A673 (cell line): ENCODE data around the gene NDOR1. TPM values are rescaled to one million over a fixed set of nuclear protein-coding genes. Genes with fewer than 3 reads are reported as not detected.

Source experiments
- BruUV-seq: library from RNA; stranded (reverse); fragments of 400-500 nt; replicated peaks from 2 replicates; lab custom pipeline; 2021; lab: Mats Ljungman, UMichigan
- CTCF ChIA-PET: fragments of 300-600 bp; sonication (Branson Sonifier 250); formaldehyde crosslinking; loops from one replicate; lab custom pipeline; 2022; ENCODE audit warnings: antibody characterized with exemption; lab: Charles Lee
- POLR2A ChIA-PET: fragments of 300-600 bp; sonication (Branson Sonifier 250); formaldehyde crosslinking; loops from one replicate; lab custom pipeline; 2022; ENCODE audit warnings: antibody characterized with exemption; ENCODE audit not compliant: low non-redundant PET; lab: Charles Lee
- DNase-seq: peaks from one replicate; pipeline ENCODE4 v3.0.0-alpha.2; 2015; ENCODE audit warnings: low spot score
- H3K27ac ChIP-seq: fragments of 200-600 bp; sonication (generic); 2 replicates; pipeline ENCODE4 v1.5.1; 2016; ENCODE audit warnings: mixed run types, low read depth, mild to moderate bottlenecking, mixed read lengths, antibody characterized with exemption, low read length; ENCODE audit not compliant: poor library complexity, severe bottlenecking
- H3K27me3 ChIP-seq: fragments of 200-600 bp; sonication (generic); replicated peaks from 2 replicates; pipeline ENCODE4 v1.6.1; 2017; ENCODE audit warnings: mixed run types, low read depth, mild to moderate bottlenecking, mixed read lengths, antibody characterized with exemption, low read length; ENCODE audit not compliant: insufficient read depth, poor library complexity
- H3K36me3 ChIP-seq: fragments of 200-600 bp; sonication (generic); 2 replicates; pipeline ENCODE4 v1.6.1; 2016; ENCODE audit warnings: mixed run types, mild to moderate bottlenecking, mixed read lengths, antibody characterized with exemption, low read length; ENCODE audit not compliant: insufficient read depth, poor library complexity, severe bottlenecking
- H3K4me1 ChIP-seq: fragments of 200-600 bp; sonication (generic); 2 replicates; pipeline ENCODE4 v1.6.1; 2017; ENCODE audit warnings: mixed run types, mild to moderate bottlenecking, mixed read lengths, antibody characterized with exemption, low read length; ENCODE audit not compliant: insufficient read depth, poor library complexity, severe bottlenecking
- H3K4me3 ChIP-seq: fragments of 200-600 bp; sonication (generic); 2 replicates; pipeline ENCODE4 v1.5.1; 2016; ENCODE audit warnings: low read depth, mixed run types, mild to moderate bottlenecking, mixed read lengths, low read length; ENCODE audit not compliant: poor library complexity, severe bottlenecking
- H3K9me3 ChIP-seq: fragments of 200-600 bp; sonication (generic); 2 replicates; pipeline ENCODE4 v1.6.1; 2016; ENCODE audit warnings: mixed run types, low read depth, mild to moderate bottlenecking, mixed read lengths, antibody characterized with exemption, low read length; ENCODE audit not compliant: poor library complexity, severe bottlenecking
- EZH2 ChIP-seq: fragments of 200-600 bp; sonication (generic); IDR thresholded peaks from 2 replicates; pipeline ENCODE4 v1.6.1; 2017; ENCODE audit warnings: borderline replicate concordance, low read depth, mild to moderate bottlenecking, mixed read lengths, antibody characterized with exemption, low read length; ENCODE audit not compliant: poor library complexity, severe bottlenecking
- intact Hi-C: fragments of 100-400 bp; cut with micrococcal nuclease; formaldehyde crosslinking; loops from one replicate; pipeline ENCODE4 v1.10.0; 2022; ENCODE audit not compliant: unreplicated experiment
- total RNA-seq: library from RNA; stranded (reverse); gene quantifications from 2 replicates; pipeline ENCODE4 v1.2.3, GENCODE V29; 2021
- TF ChIP-seq, protein P1 (sequence below): fragments of 300-800, 200-600 bp; sonication (generic); conservative IDR thresholded peaks from 2 replicates; pipeline ENCODE4 v1.5.1; 2017; ENCODE audit warnings: low read depth, mild to moderate bottlenecking, antibody characterized with exemption, low read length, moderate library complexity, mixed read lengths

The NDOR1 gene
- total RNA-seq, 1 experiment from 2014 or later, result 40.2 TPM

DNA sequence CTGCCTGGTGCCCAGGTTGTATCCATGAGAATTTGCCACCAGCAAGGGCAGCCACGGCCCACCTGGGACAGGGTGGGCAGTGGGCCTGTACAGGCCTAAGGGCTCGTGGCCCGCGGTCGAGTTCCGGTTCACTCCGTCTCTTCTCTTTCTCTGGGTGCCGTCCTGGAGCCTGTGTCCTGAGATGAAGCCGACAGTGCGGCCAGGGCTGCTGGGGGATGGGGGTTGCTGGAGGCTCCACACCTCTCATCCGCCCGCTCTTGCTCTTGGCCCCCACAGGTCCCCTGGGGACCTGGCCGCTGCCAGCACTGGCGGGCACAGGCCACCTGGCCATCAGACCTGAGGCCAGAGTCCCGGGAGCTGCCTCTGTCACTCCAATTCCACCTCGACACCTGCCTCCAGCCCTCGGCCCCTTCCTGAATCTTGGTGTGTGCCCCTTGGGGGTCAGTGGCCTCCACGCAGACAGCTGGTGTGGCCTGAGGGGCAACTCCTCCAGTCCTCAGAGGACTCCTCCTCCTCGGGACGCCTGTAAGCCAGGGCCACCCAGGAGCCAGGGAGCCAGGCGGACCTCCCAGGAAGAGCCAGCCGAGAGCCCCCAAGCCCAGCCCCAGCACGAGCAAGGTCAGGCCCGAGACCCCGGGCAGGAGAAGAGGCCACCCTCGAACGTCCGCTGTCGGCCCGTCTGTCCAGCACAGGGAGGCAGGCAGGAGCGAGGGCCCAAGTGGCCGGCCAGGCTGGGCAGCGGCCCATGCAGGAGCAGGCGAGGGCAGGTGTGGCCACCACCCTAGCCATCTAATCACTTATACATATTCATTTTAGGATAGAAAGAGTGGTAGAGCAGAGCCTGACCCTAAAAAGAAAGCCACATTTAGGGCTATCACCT, 40.9 kb upstream of the NDOR1 start:
- TF ChIP-seq EZH2, result no peak
- TF ChIP-seq, protein P1, sequence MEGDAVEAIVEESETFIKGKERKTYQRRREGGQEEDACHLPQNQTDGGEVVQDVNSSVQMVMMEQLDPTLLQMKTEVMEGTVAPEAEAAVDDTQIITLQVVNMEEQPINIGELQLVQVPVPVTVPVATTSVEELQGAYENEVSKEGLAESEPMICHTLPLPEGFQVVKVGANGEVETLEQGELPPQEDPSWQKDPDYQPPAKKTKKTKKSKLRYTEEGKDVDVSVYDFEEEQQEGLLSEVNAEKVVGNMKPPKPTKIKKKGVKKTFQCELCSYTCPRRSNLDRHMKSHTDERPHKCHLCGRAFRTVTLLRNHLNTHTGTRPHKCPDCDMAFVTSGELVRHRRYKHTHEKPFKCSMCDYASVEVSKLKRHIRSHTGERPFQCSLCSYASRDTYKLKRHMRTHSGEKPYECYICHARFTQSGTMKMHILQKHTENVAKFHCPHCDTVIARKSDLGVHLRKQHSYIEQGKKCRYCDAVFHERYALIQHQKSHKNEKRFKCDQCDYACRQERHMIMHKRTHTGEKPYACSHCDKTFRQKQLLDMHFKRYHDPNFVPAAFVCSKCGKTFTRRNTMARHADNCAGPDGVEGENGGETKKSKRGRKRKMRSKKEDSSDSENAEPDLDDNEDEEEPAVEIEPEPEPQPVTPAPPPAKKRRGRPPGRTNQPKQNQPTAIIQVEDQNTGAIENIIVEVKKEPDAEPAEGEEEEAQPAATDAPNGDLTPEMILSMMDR, result no peak
- POLR2A ChIA-PET, result no interaction called here
- Histone ChIP-seq H3K27me3 (peaks cover 96% of the 10 kb centered on the region), H3K4me1 (peaks cover 15% of the 10 kb centered on the region), H3K4me3 (no peak overlapping the region), H3K27ac (no peak overlapping the region), H3K36me3 (no peaks in the 10 kb centered on the region), H3K9me3 (no peaks in the 10 kb centered on the region)
- no peak for DNase-seq
- CTCF ChIA-PET, result no interaction called here
- intact Hi-C loops, result no loop called here
- BruUV-seq, result no TSS peak

DNA sequence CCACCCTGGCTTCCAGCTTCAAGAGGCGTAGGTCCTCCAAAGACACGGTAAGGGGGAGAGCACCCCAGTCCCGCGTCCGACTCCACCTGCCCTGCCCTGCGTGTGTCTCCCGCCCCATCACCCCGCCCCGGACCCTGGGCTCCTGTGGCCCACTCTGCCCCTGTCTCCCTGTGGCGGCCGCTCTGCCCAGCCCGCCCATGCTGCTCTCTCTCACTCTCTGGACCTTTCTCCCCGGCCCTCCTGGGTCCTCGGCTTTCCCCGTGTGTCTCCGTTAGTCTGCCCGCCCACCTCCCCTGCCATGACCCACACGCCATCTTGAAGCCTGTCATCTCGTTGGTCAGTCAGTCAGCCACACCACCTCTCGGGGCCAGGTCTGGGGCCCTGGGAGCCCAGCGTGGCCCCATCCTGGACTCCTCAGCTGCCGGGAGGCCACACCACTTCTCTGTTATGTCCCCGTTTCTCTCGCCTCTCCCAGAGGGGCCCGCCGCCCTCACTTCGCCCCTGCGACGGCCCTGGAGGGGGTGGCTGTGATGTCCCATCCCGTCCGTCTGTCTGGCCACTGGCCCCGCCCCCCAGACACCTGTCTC, 40.2 kb upstream of the NDOR1 start:
- no TSS peak for BruUV-seq
- no peaks in the 10 kb centered on the region for H3K9me3 ChIP-seq
- peaks cover 96% of the 10 kb centered on the region for H3K27me3 ChIP-seq
- DNase-seq, result no peak
- intact Hi-C loops, result no loop called here
- POLR2A ChIA-PET, result no interaction called here
- no peaks in the 10 kb centered on the region for H3K36me3 ChIP-seq
- no peak overlapping the region for H3K27ac ChIP-seq
- TF ChIP-seq EZH2, result no peak
- TF ChIP-seq, protein P1, result no peak
- H3K4me3 ChIP-seq, result no peak overlapping the region
- peaks cover 15% of the 10 kb centered on the region for H3K4me1 ChIP-seq
- CTCF ChIA-PET, result no interaction called here

- peak; percentile 35 for TF ChIP-seq EZH2
- TF ChIP-seq, protein P1, result no peak
- POLR2A ChIA-PET, result no interaction called here
- H3K9me3 ChIP-seq, result no peaks in the 10 kb centered on the region
- CTCF ChIA-PET, result no interaction called here
- intact Hi-C loops, result no loop called here
- BruUV-seq, result no TSS peak
- no peaks in the 10 kb centered on the region for H3K36me3 ChIP-seq
- H3K4me1 ChIP-seq, result peaks cover 15% of the 10 kb centered on the region
- no peak overlapping the region for H3K27ac ChIP-seq
- no peak for DNase-seq
- H3K4me3 ChIP-seq, result no peak overlapping the region
- H3K27me3 ChIP-seq, result peaks cover 96% of the 10 kb centered on the region
Measured at GRCh38 chr9:137166380-137167229, 38.9 kb upstream of the NDOR1 start.
